ENCODE data around the gene TOM1L1.

The TOM1L1 gene

DNA sequence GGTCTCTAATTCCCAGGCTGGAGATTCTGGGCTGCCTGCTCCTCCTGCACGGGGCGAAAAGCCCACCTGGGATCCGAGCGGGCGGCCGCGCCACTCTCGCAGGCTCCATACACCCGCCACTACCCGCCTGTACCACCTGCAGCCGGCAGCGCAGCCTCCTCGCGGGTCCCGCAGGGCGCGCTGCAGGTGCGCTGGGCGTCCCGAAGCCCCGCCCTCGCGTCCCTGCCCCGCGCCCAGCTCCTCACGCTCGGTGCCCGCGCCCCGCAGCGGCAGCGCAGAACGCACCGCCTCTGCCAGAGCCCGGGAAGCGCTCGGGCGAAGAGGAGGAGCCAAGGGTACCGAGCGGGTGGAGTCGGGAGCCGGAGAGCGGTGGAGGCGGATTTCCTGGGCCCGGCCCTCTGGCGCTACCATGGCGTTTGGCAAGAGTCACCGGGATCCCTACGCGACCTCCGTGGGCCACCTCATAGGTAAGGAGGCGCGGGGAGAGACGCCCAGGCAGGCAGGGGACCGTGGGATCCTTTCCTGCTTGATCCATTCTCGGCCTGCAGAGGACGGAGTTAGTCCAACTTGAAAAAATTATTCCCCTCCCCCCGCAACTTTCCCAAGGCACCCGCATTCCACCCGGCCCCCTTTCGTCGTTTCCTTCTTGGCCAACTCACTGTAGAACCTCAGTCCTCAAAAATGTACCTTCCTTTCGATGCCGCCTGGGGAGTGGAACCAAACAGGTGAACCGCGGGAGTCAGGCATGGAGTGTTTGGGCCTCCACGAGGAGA, at the start of gene TOM1L1:
TOM1L1 (plus strand) TSS at position 396 of the 773 bp plus-strand sequence; CDS start at position 410, 14 bp downstream.
- peak; percentile 57 for DNase-seq (ENCODE audit: low read depth)
- TF ChIP-seq, protein P1, sequence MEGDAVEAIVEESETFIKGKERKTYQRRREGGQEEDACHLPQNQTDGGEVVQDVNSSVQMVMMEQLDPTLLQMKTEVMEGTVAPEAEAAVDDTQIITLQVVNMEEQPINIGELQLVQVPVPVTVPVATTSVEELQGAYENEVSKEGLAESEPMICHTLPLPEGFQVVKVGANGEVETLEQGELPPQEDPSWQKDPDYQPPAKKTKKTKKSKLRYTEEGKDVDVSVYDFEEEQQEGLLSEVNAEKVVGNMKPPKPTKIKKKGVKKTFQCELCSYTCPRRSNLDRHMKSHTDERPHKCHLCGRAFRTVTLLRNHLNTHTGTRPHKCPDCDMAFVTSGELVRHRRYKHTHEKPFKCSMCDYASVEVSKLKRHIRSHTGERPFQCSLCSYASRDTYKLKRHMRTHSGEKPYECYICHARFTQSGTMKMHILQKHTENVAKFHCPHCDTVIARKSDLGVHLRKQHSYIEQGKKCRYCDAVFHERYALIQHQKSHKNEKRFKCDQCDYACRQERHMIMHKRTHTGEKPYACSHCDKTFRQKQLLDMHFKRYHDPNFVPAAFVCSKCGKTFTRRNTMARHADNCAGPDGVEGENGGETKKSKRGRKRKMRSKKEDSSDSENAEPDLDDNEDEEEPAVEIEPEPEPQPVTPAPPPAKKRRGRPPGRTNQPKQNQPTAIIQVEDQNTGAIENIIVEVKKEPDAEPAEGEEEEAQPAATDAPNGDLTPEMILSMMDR (conservative IDR thresholded peaks at IDR 0.05; ENCODE audit: low read length): no peak
- H3K4me3 ChIP-seq (ENCODE audit: low read length): peak within 1 kb of the TSS; percentile 77

DNA sequence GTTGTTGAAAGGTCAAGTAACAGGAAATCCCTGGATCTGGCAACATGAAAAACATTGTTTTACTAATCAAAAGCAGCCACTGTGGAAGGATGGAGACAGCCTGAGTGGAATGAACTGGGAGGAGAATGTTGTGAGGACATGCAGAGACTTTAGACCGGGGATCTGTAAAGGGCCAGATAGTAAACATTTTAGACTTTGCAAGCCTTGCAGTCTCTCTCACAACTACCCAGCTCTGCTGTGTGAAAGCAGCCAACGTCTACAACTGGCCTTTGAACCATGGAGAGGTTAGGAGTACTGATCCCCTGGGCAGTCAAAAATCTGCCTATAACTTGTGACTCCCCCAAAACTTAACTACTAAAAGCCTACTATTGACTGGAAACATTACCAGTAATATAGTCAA, 41.5 kb upstream of the TOM1L1 start:
- DNase-seq (ENCODE audit: low read depth): no peak
- TF ChIP-seq, protein P1 (conservative IDR thresholded peaks at IDR 0.05; ENCODE audit: low read length): no peak
- no peak overlapping the region for H3K4me3 ChIP-seq (ENCODE audit: low read length)

GRCh38 chr17:54860617-54861470, 39.8 kb upstream of the TOM1L1 start:
- TF ChIP-seq, protein P1 (conservative IDR thresholded peaks at IDR 0.05; ENCODE audit: low read length): no peak
- no peak for DNase-seq (ENCODE audit: low read depth)
- no peak overlapping the region for H3K4me3 ChIP-seq (ENCODE audit: low read length)

DNA sequence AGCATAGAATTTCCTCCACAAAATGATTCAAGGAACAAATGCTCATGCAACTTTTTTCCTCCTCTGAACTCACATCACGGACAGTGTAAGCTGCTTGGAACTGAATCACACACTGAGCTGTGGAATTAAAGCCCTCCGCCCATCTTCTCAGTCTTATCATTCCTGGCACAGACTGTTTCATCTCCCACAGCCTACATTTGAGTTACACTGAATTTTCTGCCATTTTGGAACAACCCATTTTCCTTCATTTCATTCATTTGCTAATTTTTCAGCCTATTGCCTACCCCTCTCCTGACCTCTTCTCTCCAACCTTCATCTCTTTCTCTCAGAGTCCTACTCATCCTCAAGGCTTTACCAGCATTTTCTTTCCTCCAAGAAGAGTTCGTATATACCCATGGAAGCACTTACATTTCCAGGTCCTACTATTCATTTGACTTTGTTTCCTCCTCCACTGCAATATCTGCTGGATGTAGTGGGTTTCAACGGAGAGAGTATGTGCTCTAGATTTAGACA, 39.1 kb upstream of the TOM1L1 start:
- TF ChIP-seq, protein P1 (conservative IDR thresholded peaks at IDR 0.05; ENCODE audit: low read length): no peak
- no peak overlapping the region for H3K4me3 ChIP-seq (ENCODE audit: low read length)
- no peak for DNase-seq (ENCODE audit: low read depth)

DNA sequence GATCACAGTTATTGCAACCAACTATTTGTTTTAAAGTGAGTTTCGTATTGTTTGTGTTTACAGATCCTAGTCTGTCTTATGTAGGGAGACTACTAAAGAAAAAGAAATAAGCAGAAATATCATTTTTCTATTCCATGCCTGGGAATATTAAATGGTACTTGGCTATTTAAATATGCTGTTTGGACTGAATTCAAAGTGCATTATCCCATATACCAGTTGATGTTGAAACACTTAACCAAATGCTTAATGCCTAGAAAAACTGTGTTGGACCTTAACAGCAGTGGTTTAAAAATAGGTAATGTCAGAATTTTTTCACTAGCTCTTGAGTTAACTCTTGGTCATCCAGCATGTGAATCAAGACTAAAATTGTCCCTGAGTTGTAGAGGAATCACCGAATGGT, 37.5 kb upstream of the TOM1L1 start:
- H3K4me3 ChIP-seq (ENCODE audit: low read length): no peak overlapping the region
- TF ChIP-seq, protein P1 (conservative IDR thresholded peaks at IDR 0.05; ENCODE audit: low read length): no peak
- no peak for DNase-seq (ENCODE audit: low read depth)

GRCh38 chr17:54864070-54864469, 36.6 kb upstream of the TOM1L1 start:
- no peak for DNase-seq (ENCODE audit: low read depth)
- H3K4me3 ChIP-seq (ENCODE audit: low read length): no peak overlapping the region
- TF ChIP-seq, protein P1 (conservative IDR thresholded peaks at IDR 0.05; ENCODE audit: low read length): no peak

Measured in AG10803 (cell line).